GM18498 (cell line): ENCODE data around the gene CCDC172.
"Not testable (repeated sequence)": the region's sequence is repeated elsewhere in the genome, so short reads cannot be mapped to it uniquely, and the experiment has no call there.

Experiments used
- ATAC-seq: cut with Tn5 transposase; IDR thresholded peaks from one replicate; pipeline ENCODE4 v1.9.1; 2021; ENCODE audit warnings: mild to moderate bottlenecking, moderate library complexity; ENCODE audit not compliant: unreplicated experiment

CCDC172 gene

DNA sequence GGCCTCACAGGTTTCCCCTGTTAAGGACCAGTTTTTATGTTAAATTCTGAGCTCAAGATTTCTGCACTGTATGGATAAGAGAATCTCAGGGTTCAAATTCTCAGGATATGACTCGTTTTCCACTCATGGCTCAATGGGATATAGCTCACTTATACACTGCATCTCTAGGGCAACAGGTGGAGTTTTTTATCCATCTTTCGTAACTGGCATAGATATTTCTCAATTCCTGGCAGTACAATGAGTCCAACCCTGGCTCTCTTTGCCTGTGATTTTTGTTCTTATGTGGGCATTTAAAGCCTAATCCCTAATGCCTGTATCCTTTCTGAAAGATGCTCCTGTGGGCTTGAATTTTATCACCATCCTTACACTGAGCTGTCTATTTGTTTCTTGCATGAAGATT, 7.6 kb downstream of the CCDC172 start:
- no peak for ATAC-seq

DNA sequence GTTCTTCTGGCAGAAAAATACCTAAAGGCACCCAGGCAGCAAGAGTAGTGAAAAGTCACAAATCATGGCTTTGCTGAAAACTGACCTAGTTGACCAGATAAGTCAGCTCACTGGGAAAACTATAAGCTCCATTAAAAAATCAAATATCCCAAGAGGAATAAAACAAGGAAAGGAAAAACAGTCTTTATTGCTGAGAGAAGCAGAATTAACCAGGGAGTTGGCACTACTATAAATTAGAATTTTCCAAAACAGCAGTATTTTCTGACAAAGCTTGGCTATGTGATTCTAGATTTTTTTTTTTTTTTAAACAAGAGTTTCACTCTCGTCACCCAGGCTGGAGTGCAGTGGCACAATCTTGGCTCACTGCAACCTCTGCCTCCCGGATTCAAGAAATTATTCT, 12.6 kb downstream of the CCDC172 start:
- ATAC-seq: no peak

DNA sequence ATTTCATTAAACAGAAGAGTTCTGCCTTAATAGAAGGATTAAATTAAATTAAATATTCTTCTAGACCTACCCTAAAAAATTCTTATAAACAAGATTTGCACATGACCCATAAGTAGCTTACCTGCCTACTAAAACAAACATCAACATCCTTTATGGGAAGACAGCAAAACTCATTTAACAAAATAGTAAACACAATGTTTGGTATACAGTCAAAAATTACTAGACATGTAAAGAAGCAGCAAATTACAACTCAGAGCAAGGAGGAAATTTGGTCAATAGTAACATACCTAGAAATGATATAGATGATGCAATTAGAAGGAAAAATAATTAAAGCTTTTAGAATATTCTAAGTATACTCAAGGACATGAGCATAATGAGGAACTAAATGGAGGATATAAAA, 27.9 kb downstream of the CCDC172 start:
- no peak for ATAC-seq

DNA sequence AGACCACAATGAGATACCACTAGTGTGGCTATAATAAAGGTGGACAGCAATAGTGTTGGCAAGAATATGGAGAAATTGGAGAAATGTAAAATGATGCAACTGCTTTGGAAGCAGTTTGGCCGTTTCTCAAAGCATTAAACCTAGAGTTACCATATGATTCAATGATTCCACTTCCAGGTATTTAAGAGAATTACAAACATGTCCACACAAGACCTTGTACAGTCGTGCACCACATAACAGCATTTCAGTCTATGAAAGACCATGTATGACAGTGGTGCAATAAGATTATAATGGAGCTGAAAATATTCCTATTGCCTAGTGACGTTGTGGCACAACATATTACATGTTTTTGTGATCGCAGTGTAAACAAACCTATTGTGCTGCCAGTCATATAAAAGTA, 29.6 kb downstream of the CCDC172 start:
- ATAC-seq: no peak

DNA sequence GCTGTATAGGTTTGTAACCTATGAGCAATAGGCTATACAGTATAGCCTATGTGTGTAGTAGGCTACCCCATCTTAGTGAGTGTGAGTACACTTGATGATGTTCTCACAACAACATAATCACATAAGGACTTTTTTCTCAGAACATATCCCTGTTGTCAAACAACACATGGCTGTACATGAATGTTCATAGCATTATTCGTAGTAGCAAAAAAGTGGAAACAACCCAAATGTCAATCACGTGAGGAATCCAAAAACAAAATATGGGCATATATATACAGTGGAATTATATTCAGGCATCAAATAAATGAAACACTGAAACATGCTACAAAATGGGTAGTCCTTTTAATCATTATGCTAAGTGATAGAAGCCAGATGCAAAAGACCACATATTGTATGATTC, 31.1 kb downstream of the CCDC172 start:
- ATAC-seq: no peak

DNA sequence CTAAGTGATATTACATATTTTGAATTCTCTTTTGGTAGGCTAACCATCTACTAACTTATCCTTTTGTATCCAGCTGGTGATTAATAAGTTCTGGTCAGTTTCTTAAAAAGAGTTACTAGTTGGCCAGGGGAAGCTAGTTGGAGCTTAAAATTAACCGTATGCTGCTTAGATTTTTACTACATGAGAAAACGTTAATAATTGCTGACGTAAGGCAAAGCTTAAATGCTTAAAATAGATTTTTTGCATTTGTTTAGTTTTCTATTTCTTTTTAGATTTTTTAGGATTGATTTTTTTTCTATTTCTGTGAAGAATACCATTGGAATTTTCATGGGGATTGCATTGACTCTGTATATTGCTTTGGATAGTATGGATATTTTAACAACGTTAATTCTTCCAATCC, 32.6 kb downstream of the CCDC172 start:
- no peak for ATAC-seq

DNA sequence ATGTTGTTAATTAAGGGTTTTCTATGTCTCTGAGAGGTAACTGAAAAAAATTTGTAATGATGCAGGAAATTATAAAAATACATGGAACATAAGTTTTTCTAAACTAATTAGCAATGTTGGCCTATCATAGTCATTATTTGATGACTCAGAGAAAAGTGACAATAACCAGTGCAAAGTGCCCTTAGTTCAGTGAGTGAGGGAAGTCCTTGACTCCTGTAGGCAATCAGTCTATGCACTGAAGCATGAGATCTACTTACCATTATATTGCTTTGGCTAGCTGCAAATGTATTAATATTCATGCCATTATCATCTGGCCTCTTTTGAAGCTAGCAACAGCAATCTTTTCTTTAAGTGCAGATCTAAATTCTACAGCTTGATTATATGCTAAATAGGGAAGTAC, 40.6 kb downstream of the CCDC172 start:
- ATAC-seq: no peak

DNA sequence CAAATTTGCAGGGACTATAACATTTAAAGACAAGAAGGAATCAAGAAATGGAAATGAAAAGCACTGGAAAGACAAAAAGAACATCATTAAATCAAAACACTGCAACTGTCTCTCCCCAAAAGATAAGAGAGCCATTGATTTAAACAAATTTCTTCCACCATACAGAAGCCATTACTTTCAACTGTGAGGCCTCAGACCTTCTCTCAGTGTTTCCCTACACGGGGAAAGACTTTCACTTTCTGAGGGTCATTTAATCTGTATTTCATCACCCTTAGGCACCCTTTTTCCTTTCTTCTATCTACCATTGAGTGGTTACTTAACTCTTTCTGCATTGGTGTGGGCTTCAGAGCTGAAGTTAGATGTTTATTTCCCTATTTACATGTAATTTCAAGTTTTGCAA, 47.5 kb downstream of the CCDC172 start:
- no peak for ATAC-seq

DNA sequence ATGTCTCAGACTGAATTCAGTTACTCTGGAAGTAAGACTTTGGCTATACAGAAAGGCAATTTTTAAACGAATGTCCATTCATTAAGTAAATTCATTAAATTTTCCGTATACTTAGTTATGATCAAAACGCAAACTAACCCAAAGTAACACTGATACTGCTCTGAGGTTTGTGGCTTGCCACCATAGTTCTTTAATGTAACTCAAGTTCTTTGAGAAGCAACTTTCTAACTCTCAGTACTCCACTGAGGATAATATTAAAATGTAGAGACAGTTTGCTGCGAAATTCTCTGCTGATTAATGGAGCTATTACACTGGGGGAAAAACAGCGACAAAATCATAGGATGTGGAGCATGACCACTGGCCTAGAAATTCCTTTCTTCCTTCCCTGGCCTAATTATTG, 58.0 kb downstream of the CCDC172 start:
- ATAC-seq: no peak

DNA sequence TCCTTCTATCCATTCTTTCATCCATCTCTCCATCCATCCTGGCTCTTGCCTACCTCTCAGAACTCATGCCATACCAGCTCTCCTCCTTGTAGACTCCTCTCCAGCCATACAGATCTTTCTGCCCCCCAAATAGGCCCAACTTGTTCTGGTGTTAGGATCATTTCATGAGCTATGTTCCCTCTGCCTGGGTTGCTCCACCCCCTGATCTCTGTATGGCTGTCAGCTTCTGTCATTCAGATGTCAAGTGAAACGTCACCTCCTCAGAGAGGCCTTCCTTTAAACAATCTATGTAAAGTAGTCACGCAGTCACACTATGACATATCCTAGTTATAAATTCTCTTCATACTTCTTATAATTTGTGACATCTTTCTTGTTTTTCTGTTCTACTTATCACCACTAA, 61.1 kb downstream of the CCDC172 start:
- ATAC-seq: no peak

DNA sequence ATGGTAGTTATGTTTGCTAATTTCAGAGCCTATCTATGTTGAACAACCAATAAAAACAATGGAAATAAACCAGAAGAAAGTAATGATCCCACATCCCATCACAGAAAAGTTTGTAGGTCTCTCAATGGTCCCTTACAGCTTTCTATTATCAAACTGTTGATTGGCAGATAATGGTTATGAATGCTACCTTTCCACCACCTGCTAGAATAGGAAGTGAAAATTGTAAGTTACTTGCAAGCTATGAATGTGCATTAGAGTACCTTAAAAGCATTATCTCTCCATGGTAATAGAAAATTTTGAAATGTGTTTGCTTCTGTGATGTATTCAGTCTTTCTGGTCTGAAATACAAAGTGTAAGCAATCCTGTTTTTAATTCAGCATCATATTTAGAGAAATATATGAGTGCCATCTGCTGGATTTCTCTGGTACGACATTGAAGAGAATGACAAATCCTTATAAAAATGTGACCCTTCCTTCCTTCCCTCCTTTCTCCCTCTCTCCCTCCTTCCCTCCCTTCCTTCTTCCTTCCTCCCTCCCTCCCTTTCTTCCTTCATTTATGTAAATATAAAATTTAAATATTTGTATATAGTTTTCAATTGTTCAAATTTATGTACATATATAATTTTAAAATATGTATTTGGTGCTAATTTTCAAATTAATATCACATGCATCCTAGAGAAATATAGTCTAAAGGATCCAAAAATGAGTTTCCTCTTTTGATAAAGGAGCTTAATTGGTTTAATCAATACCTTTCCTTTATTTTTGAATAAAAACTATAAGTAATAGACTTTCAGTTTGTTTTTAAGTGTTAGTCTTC, 62.0 kb downstream of the CCDC172 start:
- ATAC-seq: peak; percentile 65

DNA sequence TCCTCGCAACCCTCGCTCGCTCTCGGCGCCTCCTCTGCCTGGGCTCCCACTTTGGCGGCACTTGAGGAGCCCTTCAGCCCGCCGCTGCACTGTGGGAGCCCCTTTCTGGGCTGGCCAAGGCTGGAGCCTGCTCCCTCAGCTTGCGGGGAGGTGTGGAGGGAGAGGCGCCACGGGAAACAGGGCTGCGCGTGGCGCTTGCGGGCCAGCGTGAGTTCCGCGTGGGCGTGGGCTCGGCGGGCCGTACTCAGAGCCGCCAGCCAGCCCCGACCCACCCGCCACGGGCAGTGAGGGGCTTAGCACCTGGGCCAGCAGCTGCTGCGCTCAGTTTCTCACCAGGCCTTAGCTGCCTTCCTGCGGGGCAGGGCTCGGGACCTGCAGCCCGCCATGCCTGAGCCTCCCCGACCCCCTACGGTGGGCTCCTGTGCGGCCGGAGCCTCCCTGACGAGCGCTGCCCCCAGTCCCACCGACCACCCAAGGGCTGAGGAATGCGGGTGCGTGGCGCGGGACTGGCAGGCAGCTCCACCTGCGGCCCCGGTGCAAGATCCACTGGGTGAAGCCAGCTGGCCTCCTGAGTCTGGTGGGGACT, 69.1 kb downstream of the CCDC172 start:
- ATAC-seq: not testable (repeated sequence)

DNA sequence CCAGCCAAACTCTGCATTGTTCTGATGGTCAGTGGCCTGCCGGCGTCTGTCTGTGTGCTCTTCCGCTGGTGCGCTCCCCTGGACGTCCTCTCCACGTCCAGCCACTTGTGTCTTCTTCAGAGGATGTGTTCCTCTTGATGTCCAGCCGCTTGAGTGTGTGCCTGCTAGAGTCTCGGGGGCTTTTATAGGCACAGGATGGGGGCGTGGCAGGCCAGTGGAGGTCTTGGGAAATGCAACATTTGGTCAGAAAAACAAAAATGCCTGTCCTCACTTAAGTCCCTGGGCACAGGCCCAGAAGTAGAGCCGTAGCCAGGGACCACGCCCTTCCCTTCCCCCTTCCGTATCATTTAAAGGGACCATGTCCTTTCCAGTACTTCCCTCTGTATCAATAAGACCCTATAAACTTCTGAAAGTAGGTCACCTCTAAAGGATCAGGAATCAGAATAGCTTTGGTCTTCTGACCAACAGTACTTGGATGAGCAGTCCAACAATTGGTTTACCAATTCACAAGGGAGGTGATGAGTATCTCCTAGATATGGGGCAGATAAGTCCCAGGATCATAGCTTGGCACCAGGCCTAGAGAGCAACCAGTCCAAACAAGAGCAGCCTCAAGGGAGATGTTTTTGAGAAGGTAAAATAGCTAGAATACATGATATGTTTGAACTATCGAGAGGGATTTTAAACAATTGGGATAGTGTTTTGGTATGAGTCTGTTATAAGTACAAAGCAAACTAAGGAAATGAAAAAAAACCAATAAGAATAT, 71.2 kb downstream of the CCDC172 start:
- no peak for ATAC-seq

DNA sequence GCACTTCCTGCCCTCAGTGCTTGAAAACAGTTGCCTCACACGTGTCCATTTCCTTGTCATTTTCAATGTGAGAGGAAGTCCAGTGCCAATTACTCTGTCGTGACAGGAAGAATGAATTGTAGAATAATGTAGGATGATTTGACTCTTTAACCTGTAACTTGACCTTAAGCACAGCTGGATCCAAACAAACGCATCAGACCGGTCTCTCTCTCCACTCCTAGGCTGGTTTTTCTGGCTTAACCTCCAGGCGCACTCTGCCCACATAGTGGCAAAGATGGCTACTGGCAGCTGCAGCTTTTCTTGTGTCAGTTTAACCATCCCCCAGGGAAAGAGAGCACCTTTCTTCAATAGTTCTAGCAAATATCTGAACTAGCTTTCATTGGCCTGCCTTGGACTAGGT, 74.0 kb downstream of the CCDC172 start:
- no peak for ATAC-seq

DNA sequence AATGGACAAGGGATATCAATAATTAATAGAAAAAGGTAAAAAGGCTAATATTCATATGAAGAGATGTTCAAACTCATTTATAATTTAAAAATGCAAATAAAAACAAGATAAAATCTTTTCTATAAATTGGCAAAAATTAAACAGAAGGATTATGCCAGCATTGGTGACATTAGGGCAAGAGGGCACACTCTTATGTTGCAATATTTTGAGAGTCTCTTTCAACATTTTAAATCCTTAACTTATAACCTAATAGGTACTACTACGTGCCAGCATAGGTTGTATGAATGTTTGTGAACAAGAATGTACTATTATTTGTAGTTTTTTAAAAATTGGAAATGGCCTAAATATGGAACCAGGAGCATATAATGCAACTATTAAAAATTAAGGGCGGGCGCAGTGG, 78.6 kb downstream of the CCDC172 start:
- ATAC-seq: no peak

DNA sequence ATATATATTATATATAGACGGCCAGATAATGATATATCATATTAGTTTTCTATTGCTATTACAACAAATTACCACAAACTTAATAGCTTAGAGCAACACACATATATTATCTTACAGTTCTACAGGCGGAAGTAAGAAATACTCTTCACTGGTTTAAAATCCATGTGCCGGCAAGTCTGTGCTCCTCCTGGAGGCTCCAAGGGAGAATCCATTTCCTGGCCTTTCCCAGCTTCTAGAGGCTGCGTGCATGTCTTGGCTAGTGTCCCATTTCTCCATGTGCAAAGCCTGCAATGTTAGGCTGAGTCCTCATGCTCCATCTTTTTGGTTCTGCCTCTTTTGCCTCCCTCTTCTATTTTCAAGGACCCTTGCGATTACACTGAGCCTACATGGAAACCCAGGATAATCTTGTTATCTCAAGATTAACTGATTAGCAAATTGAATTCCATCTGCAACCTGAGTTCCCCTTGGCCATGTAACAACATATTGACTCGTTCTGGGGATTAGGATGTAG, 79.5 kb downstream of the CCDC172 start:
- ATAC-seq: no peak

DNA sequence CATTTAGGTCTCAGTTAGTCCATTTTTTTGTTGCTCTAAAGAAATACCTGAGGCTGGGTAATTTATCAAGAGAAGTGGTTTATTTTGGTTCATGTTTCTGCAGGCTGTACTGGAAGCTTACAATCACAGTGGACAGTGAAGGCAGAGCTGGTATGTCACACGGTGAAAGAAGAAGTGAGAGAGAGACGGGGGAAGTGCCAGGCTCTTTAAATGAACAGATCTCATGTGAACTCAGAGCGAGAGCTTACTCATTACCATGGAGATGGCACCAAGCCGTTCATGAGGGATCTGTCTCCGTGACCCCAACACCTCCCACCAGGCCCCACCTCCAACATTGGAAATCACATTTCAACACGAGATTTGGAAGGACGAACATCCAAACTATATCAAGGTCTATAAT, 84.5 kb downstream of the CCDC172 start:
- no peak for ATAC-seq

DNA sequence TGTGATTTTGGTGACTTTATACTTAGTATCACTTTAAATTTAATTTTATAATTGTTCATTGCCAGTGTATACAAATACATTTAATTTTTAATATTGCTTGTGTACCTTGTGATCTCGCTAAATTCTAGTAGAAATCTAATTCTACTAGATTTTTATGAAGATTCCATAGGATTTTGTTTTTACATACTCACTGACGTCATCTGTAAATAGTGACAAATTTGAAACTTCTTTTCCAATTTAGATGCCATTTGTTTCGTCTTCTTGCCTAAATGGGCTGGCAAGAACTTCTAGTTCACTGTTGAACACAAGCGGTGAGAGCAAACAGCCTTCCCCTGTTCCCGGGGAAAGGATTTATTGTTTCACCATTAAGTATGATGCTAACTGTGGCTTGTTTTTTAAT, 86.1 kb downstream of the CCDC172 start:
- no peak for ATAC-seq

DNA sequence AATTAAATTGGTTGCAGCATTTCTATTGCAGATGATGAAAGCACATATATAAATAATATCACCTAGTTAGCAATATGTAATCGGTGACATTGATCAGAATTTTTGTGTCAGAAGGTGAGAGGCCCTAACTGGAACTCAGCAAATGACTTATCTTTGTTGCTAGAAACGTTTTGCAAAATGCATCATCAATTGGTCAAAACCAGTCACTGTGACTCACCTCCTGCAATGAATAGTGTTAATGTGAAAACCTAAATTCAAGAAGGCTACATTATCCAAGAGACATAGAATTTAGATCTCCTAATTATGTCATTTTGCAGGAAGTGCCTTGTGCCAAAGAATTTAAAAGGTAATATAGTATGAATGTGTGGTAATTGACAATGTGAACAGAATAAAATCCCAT, 93.6 kb downstream of the CCDC172 start:
- ATAC-seq: no peak

DNA sequence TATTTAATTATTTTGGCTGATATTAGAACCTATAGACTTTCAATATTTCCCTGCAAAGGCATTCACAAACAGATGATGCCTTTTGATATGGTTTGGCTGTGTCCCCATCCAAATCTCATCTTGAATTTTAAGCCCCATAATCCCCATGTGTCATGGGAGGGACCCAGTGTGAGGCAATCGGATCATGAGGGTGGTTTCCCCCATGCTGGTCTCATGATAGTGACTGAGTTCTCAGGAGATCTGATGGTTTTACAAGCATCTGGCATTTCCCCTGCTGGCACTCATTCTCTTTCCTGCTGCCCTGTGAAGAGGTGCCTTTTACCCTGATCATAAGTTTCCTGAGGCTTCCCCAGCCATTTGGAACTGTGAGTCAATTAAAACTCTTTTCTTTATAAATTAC, 94.1 kb downstream of the CCDC172 start:
- ATAC-seq: no peak

DNA sequence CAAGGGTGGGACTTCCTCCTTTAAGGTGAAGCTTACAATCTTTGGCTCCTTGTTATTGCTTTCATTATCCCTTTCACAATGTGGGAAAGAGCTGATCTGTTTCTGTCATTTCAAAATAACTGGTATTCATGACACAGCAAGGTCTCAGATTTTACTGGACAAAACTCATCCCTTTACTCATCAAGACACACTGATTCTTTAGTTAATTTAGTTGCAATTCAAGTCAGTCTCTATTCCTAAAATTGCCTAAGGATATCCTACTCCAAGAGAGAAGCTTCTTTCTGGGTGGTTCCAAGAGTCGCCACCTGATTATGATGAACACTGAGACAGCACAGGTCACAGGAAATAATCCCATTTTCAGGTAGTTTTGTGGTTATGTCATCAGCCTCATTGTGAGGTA, 97.6 kb downstream of the CCDC172 start:
- no peak for ATAC-seq

DNA sequence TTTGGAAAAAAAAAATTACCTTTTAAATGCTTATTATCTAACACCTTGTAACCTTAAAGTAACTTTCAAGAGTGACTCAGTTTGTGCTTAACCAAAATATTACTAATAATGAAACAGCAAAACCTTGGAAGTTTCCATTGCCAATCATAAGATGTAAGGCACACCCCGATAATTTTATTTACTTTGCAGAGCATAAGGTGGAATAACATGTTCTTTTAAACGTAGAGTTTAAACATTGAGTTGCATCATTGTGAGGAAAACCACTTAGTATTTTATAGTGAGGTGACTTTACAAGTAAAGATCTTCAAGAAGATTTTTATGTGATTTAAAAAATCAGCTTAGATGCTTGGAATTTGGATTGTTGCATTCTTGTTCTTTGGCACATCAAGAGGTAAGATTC, 103.4 kb downstream of the CCDC172 start, which contains the start of gene PNLIPRP3:
Gene PNLIPRP3 (plus strand): TSS at position 177 of the 400 bp plus-strand sequence. CDS start 166 bp downstream, at position 343.
- no peak for ATAC-seq
